Fibroblast of lung (primary cell): ENCODE results near the gene ZNF493. TPM values are rescaled to one million over a fixed set of nuclear protein-coding genes. Genes with fewer than 3 reads are reported as not detected.

ENCODE experiments used
- DNase-seq, 2 donors: peaks; one replicate each; pipeline versions ENCODE4 v3.0.0 to v3.0.0-alpha.2; 2010; ENCODE audit warnings: low read depth in 2 of 2
- H2AFZ ChIP-seq: 2 replicates; pipeline ENCODE4 v1.5.1; 2012; ENCODE audit warnings: low read length, control low read depth, inconsistent platforms
- H3K27ac ChIP-seq: 2 replicates; pipeline ENCODE4 v1.5.1; 2011; ENCODE audit warnings: low read length, control low read depth; ENCODE audit not compliant: insufficient read depth
- H3K27me3 ChIP-seq: 2 replicates; pipeline ENCODE4 v1.5.1; 2011; ENCODE audit warnings: mild to moderate bottlenecking, low read length; ENCODE audit not compliant: control insufficient read depth, insufficient read depth
- H3K36me3 ChIP-seq: 2 replicates; pipeline ENCODE4 v1.5.1; 2011; ENCODE audit warnings: low read length; ENCODE audit not compliant: control insufficient read depth, insufficient read depth
- H3K4me1 ChIP-seq: 2 replicates; pipeline ENCODE4 v1.5.1; 2011; ENCODE audit warnings: low read length; ENCODE audit not compliant: control insufficient read depth, insufficient read depth; ENCODE audit errors: extremely low read depth
- H3K4me2 ChIP-seq: 2 replicates; pipeline ENCODE4 v1.5.1; 2011; ENCODE audit warnings: low read length, control low read depth; ENCODE audit not compliant: insufficient read depth; ENCODE audit errors: extremely low read depth
- H3K4me3 ChIP-seq, 4 experiments: fragments of 200-600 bp in 1 of 4; sonication (generic) in 1 of 4; replicated peaks in 1 of 4; 2 replicates each; pipeline ENCODE4 v1.5.1; 2011 to 2016; ENCODE audit warnings: low read length in 4 of 4, low read depth in 3 of 4, mild to moderate bottlenecking in 3 of 4, control low read depth in 2 of 4, inconsistent platforms in 1 of 4, mixed read lengths in 1 of 4; ENCODE audit not compliant: insufficient read depth in 1 of 4; ENCODE audit errors: control extremely low read depth in 1 of 4
- H3K79me2 ChIP-seq: 2 replicates; pipeline ENCODE4 v1.5.1; 2012; ENCODE audit warnings: mild to moderate bottlenecking, low read length, inconsistent platforms; ENCODE audit not compliant: control insufficient read depth, insufficient read depth
- H3K9ac ChIP-seq: 2 replicates; pipeline ENCODE4 v1.5.1; 2011; ENCODE audit warnings: mild to moderate bottlenecking, low read length, control low read depth; ENCODE audit not compliant: insufficient read depth
- H3K9me3 ChIP-seq: 2 replicates; pipeline ENCODE4 v1.5.1; 2012; ENCODE audit warnings: low read depth, low read length; ENCODE audit not compliant: control insufficient read depth, insufficient read depth
- H4K20me1 ChIP-seq: 2 replicates; pipeline ENCODE4 v1.5.1; 2011; ENCODE audit warnings: low read length; ENCODE audit not compliant: control insufficient read depth, insufficient read depth; ENCODE audit errors: extremely low read depth
- EZH2 ChIP-seq: IDR thresholded peaks from 2 replicates; pipeline ENCODE4 v1.5.1; 2012; ENCODE audit warnings: low read length, control low read depth, mild to moderate bottlenecking; ENCODE audit errors: missing control alignments
- polyA plus RNA-seq, 2 donors: library from polyadenylated mRNA; depleted of rRNA in 1 of 2; stranded (reverse) in 1 of 2; unstranded in 1 of 2; fragments of >200 nt; gene quantifications; 2 replicates each; pipeline ENCODE4 v1.2.1, GENCODE V29; 2011 to 2012; ENCODE audit warnings: missing spikeins in 1 of 2
- total RNA-seq: library from RNA; depleted of rRNA; stranded (reverse); fragments of >200 nt; gene quantifications from 2 replicates; pipeline ENCODE4 v1.2.1, GENCODE V29; 2014
- TF ChIP-seq, protein P1 (sequence below), 2 donors: IDR thresholded peaks in 1 of 2; conservative IDR thresholded peaks in 1 of 2; 1 replicate in 1 of 2; 2 replicates in 1 of 2; pipeline ENCODE4 v1.5.1; 2011 to 2012; ENCODE audit warnings: low read length in 2 of 2, control low read depth in 1 of 2, inconsistent platforms in 1 of 2, low read depth in 1 of 2, mild to moderate bottlenecking in 1 of 2

ZNF493 gene
- total and polyA plus RNA-seq, 2 donors (not counting 1 experiment from before 2014, with no cell fraction given): 3.8 to 32.4 TPM

DNA sequence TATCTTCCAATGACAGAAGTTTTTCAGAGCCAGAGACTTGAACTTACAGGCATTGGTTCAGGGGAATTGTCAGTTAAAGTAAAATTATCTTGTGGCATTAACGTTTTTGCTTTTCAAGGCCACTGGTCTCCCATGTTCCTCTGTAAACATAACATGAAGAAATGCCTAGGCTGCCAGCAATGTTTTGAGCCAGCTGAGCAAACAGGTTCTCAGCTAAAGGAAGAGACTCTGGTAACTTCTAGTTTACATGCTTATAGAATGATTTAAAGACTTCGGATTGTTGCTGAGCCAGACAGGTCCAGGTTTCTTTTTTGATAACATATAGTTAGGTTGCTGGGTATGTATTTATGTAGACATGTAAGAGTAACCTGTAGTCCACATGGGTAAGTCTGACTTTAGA is 35.7 kb downstream of the ZNF493 start:
- Histone ChIP-seq H3K9ac (no peak overlapping the region), H3K4me2 (no peak overlapping the region), H4K20me1 (no peaks in the 10 kb centered on the region), H2AFZ (no peak overlapping the region), H3K4me1 (no peaks in the 10 kb centered on the region), H3K79me2 (no peaks in the 10 kb centered on the region), H3K27me3 (no peaks in the 10 kb centered on the region), H3K27ac (no peak overlapping the region), H3K9me3 (no peaks in the 10 kb centered on the region), H3K36me3 (no peaks in the 10 kb centered on the region), H3K4me3 (no peak overlapping the region)
- TF ChIP-seq, protein P1, sequence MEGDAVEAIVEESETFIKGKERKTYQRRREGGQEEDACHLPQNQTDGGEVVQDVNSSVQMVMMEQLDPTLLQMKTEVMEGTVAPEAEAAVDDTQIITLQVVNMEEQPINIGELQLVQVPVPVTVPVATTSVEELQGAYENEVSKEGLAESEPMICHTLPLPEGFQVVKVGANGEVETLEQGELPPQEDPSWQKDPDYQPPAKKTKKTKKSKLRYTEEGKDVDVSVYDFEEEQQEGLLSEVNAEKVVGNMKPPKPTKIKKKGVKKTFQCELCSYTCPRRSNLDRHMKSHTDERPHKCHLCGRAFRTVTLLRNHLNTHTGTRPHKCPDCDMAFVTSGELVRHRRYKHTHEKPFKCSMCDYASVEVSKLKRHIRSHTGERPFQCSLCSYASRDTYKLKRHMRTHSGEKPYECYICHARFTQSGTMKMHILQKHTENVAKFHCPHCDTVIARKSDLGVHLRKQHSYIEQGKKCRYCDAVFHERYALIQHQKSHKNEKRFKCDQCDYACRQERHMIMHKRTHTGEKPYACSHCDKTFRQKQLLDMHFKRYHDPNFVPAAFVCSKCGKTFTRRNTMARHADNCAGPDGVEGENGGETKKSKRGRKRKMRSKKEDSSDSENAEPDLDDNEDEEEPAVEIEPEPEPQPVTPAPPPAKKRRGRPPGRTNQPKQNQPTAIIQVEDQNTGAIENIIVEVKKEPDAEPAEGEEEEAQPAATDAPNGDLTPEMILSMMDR (conservative IDR thresholded peaks at IDR 0.05 in 1 of 2, IDR thresholded peaks at IDR 0.05 in 1 of 2; ENCODE audit: low read depth in 1 of 2, low read length in 2 of 2): no peak
- TF ChIP-seq EZH2: no peak
- no peak for DNase-seq

DNA sequence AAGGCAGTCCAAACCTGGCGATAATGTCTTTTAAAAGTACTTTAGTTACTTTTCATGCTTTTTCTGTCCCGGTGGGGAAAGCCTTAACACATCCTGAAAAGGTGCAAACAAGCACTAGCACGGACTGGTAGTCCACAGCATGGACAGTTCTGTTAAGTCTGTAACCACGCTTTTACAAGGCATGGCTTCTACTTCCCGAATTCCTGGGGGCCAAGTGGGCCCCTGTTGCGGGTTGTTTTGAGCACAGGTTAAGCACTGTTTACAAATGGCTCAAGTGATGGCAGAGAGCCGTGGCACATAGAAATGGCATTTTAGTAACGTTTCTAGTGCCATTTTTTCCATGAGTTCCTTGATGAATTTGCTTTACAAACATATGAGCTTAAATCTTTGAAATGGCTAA is 37.6 kb downstream of the ZNF493 start:
- no peak for TF ChIP-seq EZH2
- TF ChIP-seq, protein P1 (conservative IDR thresholded peaks at IDR 0.05 in 1 of 2, IDR thresholded peaks at IDR 0.05 in 1 of 2; ENCODE audit: low read depth in 1 of 2, low read length in 2 of 2): no peak
- H2AFZ ChIP-seq: no peak overlapping the region
- no peaks in the 10 kb centered on the region for H3K27me3 ChIP-seq
- no peak overlapping the region for H3K4me2 ChIP-seq
- H3K4me1 ChIP-seq: no peaks in the 10 kb centered on the region
- H3K79me2 ChIP-seq: no peaks in the 10 kb centered on the region
- no peak overlapping the region for H3K9ac ChIP-seq
- no peaks in the 10 kb centered on the region for H3K36me3 ChIP-seq
- H3K27ac ChIP-seq: no peak overlapping the region
- H3K4me3 ChIP-seq: no peak overlapping the region
- no peak for DNase-seq
- no peaks in the 10 kb centered on the region for H3K9me3 ChIP-seq
- no peaks in the 10 kb centered on the region for H4K20me1 ChIP-seq

DNA sequence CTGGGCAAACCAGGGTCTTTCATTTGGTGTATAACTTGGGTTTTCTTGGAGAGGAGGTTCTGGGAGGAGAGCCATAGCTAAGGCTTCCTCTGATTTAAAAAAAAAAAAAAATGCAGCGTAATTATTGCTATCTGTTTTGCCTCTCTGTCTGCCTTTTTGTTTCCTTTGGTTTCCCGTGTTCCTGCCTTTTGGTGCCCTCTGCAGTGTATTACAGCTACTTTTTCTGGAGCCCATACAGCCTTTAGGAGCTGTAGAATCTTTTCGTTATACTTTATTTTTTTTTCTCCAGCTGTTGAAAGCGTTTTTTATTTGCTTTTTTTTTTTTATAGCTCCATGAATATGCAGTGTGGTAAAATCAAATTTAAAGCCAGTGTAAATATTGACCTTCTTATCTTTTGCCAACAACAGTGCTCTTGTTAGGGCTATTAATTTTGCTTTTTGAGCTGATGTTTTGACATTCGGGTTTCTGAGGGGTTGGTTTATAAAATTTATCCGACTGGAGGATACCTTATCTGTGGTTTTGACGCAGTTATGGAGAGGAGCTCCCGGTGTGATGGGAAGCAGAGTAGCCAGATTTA is 38.1 kb downstream of the ZNF493 start:
- no peak overlapping the region for H2AFZ ChIP-seq
- no peak for TF ChIP-seq EZH2
- TF ChIP-seq, protein P1 (conservative IDR thresholded peaks at IDR 0.05 in 1 of 2, IDR thresholded peaks at IDR 0.05 in 1 of 2; ENCODE audit: low read depth in 1 of 2, low read length in 2 of 2): no peak
- DNase-seq: no peak
- no peaks in the 10 kb centered on the region for H3K79me2 ChIP-seq
- no peaks in the 10 kb centered on the region for H3K4me1 ChIP-seq
- no peaks in the 10 kb centered on the region for H3K9me3 ChIP-seq
- no peaks in the 10 kb centered on the region for H4K20me1 ChIP-seq
- H3K27me3 ChIP-seq: no peaks in the 10 kb centered on the region
- H3K36me3 ChIP-seq: no peaks in the 10 kb centered on the region
- H3K4me3 ChIP-seq: no peak overlapping the region
- no peak overlapping the region for H3K9ac ChIP-seq
- H3K27ac ChIP-seq: no peak overlapping the region
- no peak overlapping the region for H3K4me2 ChIP-seq
